ENCODE results near the gene SLC44A1.
"Not testable (repeated sequence)": the region's sequence is repeated elsewhere in the genome, so short reads cannot be mapped to it uniquely, and the experiment has no call there.

Gene SLC44A1

GRCh38 chr9:105251133-105251532, 6.7 kb downstream of the SLC44A1 start:
- no peak overlapping the region for H3K4me3 ChIP-seq (ENCODE audit: low read depth in 1 of 5, low read length in 5 of 5)
- H3K27me3 ChIP-seq (ENCODE audit: control insufficient read depth in 5 of 5, insufficient read depth in 4 of 5, low read length in 5 of 5), result no peaks in the 10 kb centered on the region
- H3K27ac ChIP-seq (ENCODE audit: low read depth, low read length), result no peak overlapping the region
- no peaks in the 10 kb centered on the region for H3K9me3 ChIP-seq (ENCODE audit: control insufficient read depth in 5 of 5, low read length in 5 of 5)
- peaks cover 0 to 9% (median 6%) of the 10 kb centered on the region in 5 donors for H3K4me1 ChIP-seq (ENCODE audit: control insufficient read depth in 5 of 5, insufficient read depth in 5 of 5, low read length in 5 of 5)
- no peak overlapping the region for H3K9ac ChIP-seq (ENCODE audit: low read length in 5 of 5)
- H3K36me3 ChIP-seq (ENCODE audit: control insufficient read depth in 5 of 5, insufficient read depth in 5 of 5, low read length in 5 of 5), result no peaks in the 10 kb centered on the region

GRCh38 chr9:105251733-105252404, 7.4 kb downstream of the SLC44A1 start:
- no peaks in the 10 kb centered on the region for H3K9me3 ChIP-seq (ENCODE audit: control insufficient read depth in 5 of 5, low read length in 5 of 5)
- H3K36me3 ChIP-seq (ENCODE audit: control insufficient read depth in 5 of 5, insufficient read depth in 5 of 5, low read length in 5 of 5), result no peaks in the 10 kb centered on the region
- no peak overlapping the region for H3K4me3 ChIP-seq (ENCODE audit: low read depth in 1 of 5, low read length in 5 of 5)
- H3K27ac ChIP-seq (ENCODE audit: low read depth, low read length), result no peak overlapping the region
- H3K9ac ChIP-seq (ENCODE audit: low read length in 5 of 5), result no peak overlapping the region
- no peaks in the 10 kb centered on the region for H3K27me3 ChIP-seq (ENCODE audit: control insufficient read depth in 5 of 5, insufficient read depth in 4 of 5, low read length in 5 of 5)
- H3K4me1 ChIP-seq (ENCODE audit: control insufficient read depth in 5 of 5, insufficient read depth in 5 of 5, low read length in 5 of 5), result peaks cover 0 to 3% (median 1%) of the 10 kb centered on the region in 5 donors

GRCh38 chr9:105252405-105252756, 7.9 kb downstream of the SLC44A1 start:
- Histone ChIP-seq H3K9ac (ENCODE audit: low read length in 5 of 5) (no peak overlapping the region), H3K4me3 (ENCODE audit: low read depth in 1 of 5, low read length in 5 of 5) (no peak overlapping the region), H3K9me3 (ENCODE audit: control insufficient read depth in 5 of 5, low read length in 5 of 5) (no peaks in the 10 kb centered on the region), H3K27ac (ENCODE audit: low read depth, low read length) (no peak overlapping the region), H3K4me1 (ENCODE audit: control insufficient read depth in 5 of 5, insufficient read depth in 5 of 5, low read length in 5 of 5) (peaks cover 0 to 2% (median 0%) of the 10 kb centered on the region in 5 donors), H3K36me3 (ENCODE audit: control insufficient read depth in 5 of 5, insufficient read depth in 5 of 5, low read length in 5 of 5) (no peaks in the 10 kb centered on the region), H3K27me3 (ENCODE audit: control insufficient read depth in 5 of 5, insufficient read depth in 4 of 5, low read length in 5 of 5) (no peaks in the 10 kb centered on the region)

- Histone ChIP-seq H3K27me3 (ENCODE audit: control insufficient read depth in 5 of 5, insufficient read depth in 4 of 5, low read length in 5 of 5) (no peaks in the 10 kb centered on the region), H3K27ac (ENCODE audit: low read depth, low read length) (no peak overlapping the region), H3K9me3 (ENCODE audit: control insufficient read depth in 5 of 5, low read length in 5 of 5) (no peaks in the 10 kb centered on the region), H3K36me3 (ENCODE audit: control insufficient read depth in 5 of 5, insufficient read depth in 5 of 5, low read length in 5 of 5) (no peaks in the 10 kb centered on the region), H3K4me3 (ENCODE audit: low read depth in 1 of 5, low read length in 5 of 5) (no peak overlapping the region), H3K4me1 (ENCODE audit: control insufficient read depth in 5 of 5, insufficient read depth in 5 of 5, low read length in 5 of 5) (peaks cover 0 to 13% (median 8%) of the 10 kb centered on the region in 5 donors), H3K9ac (ENCODE audit: low read length in 5 of 5) (no peak overlapping the region)
Measured at GRCh38 chr9:105254226-105254625, 9.8 kb downstream of the SLC44A1 start.

- H3K4me1 ChIP-seq (ENCODE audit: control insufficient read depth in 5 of 5, insufficient read depth in 5 of 5, low read length in 5 of 5), result peaks cover 0 to 22% (median 12%) of the 10 kb centered on the region in 5 donors
- no peak overlapping the region for H3K4me3 ChIP-seq (ENCODE audit: low read depth in 1 of 5, low read length in 5 of 5)
- no peak overlapping the region for H3K9ac ChIP-seq (ENCODE audit: low read length in 5 of 5)
- no peak overlapping the region for H3K27ac ChIP-seq (ENCODE audit: low read depth, low read length)
- no peaks in the 10 kb centered on the region for H3K9me3 ChIP-seq (ENCODE audit: control insufficient read depth in 5 of 5, low read length in 5 of 5)
- H3K36me3 ChIP-seq (ENCODE audit: control insufficient read depth in 5 of 5, insufficient read depth in 5 of 5, low read length in 5 of 5), result no peaks in the 10 kb centered on the region
- H3K27me3 ChIP-seq (ENCODE audit: control insufficient read depth in 5 of 5, insufficient read depth in 4 of 5, low read length in 5 of 5), result no peaks in the 10 kb centered on the region
Measured at GRCh38 chr9:105255421-105255820, 11.0 kb downstream of the SLC44A1 start.

GRCh38 chr9:105256569-105256968, 12.1 kb downstream of the SLC44A1 start:
- H3K9me3 ChIP-seq (ENCODE audit: control insufficient read depth in 5 of 5, low read length in 5 of 5); H3K27me3 ChIP-seq (ENCODE audit: control insufficient read depth in 5 of 5, insufficient read depth in 4 of 5, low read length in 5 of 5); H3K4me3 ChIP-seq (ENCODE audit: low read depth in 1 of 5, low read length in 5 of 5); H3K27ac ChIP-seq (ENCODE audit: low read depth, low read length); H3K36me3 ChIP-seq (ENCODE audit: control insufficient read depth in 5 of 5, insufficient read depth in 5 of 5, low read length in 5 of 5); H3K9ac ChIP-seq (ENCODE audit: low read length in 5 of 5): not testable (repeated sequence)
- H3K4me1 ChIP-seq (ENCODE audit: control insufficient read depth in 5 of 5, insufficient read depth in 5 of 5, low read length in 5 of 5), result peaks cover 0 to 22% (median 12%) of the 10 kb centered on the region in 5 donors

GRCh38 chr9:105257809-105258208, 13.4 kb downstream of the SLC44A1 start:
- Histone ChIP-seq H3K27ac (ENCODE audit: low read depth, low read length) (no peak overlapping the region), H3K4me1 (ENCODE audit: control insufficient read depth in 5 of 5, insufficient read depth in 5 of 5, low read length in 5 of 5) (peaks cover 0 to 22% (median 12%) of the 10 kb centered on the region in 5 donors)

GRCh38 chr9:105258225-105258737, 13.8 kb downstream of the SLC44A1 start:
- H3K4me3 ChIP-seq (ENCODE audit: low read depth in 1 of 5, low read length in 5 of 5), result no peak overlapping the region
- no peaks in the 10 kb centered on the region for H3K9me3 ChIP-seq (ENCODE audit: control insufficient read depth in 5 of 5, low read length in 5 of 5)
- no peaks in the 10 kb centered on the region for H3K36me3 ChIP-seq (ENCODE audit: control insufficient read depth in 5 of 5, insufficient read depth in 5 of 5, low read length in 5 of 5)
- H3K4me1 ChIP-seq (ENCODE audit: control insufficient read depth in 5 of 5, insufficient read depth in 5 of 5, low read length in 5 of 5), result peaks cover 0 to 22% (median 12%) of the 10 kb centered on the region in 5 donors
- no peak overlapping the region for H3K9ac ChIP-seq (ENCODE audit: low read length in 5 of 5)
- H3K27me3 ChIP-seq (ENCODE audit: control insufficient read depth in 5 of 5, insufficient read depth in 4 of 5, low read length in 5 of 5), result no peaks in the 10 kb centered on the region
- H3K27ac ChIP-seq (ENCODE audit: low read depth, low read length), result no peak overlapping the region

More at GRCh38 chr9:105257809-105258208, 13.4 kb downstream of the SLC44A1 start:
- Histone ChIP-seq H3K27me3 (ENCODE audit: control insufficient read depth in 5 of 5, insufficient read depth in 4 of 5, low read length in 5 of 5) (no peaks in the 10 kb centered on the region), H3K9me3 (ENCODE audit: control insufficient read depth in 5 of 5, low read length in 5 of 5) (no peaks in the 10 kb centered on the region), H3K9ac (ENCODE audit: low read length in 5 of 5) (no peak overlapping the region), H3K36me3 (ENCODE audit: control insufficient read depth in 5 of 5, insufficient read depth in 5 of 5, low read length in 5 of 5) (no peaks in the 10 kb centered on the region), H3K4me3 (ENCODE audit: low read depth in 1 of 5, low read length in 5 of 5) (no peak overlapping the region)

- no peak overlapping the region for H3K9ac ChIP-seq (ENCODE audit: low read length in 5 of 5)
- no peaks in the 10 kb centered on the region for H3K9me3 ChIP-seq (ENCODE audit: control insufficient read depth in 5 of 5, low read length in 5 of 5)
- H3K4me3 ChIP-seq (ENCODE audit: low read depth in 1 of 5, low read length in 5 of 5), result no peak overlapping the region
- no peak overlapping the region for H3K27ac ChIP-seq (ENCODE audit: low read depth, low read length)
- peaks cover 0 to 22% (median 12%) of the 10 kb centered on the region in 5 donors for H3K4me1 ChIP-seq (ENCODE audit: control insufficient read depth in 5 of 5, insufficient read depth in 5 of 5, low read length in 5 of 5)
- no peaks in the 10 kb centered on the region for H3K36me3 ChIP-seq (ENCODE audit: control insufficient read depth in 5 of 5, insufficient read depth in 5 of 5, low read length in 5 of 5)
- no peaks in the 10 kb centered on the region for H3K27me3 ChIP-seq (ENCODE audit: control insufficient read depth in 5 of 5, insufficient read depth in 4 of 5, low read length in 5 of 5)
Measured at GRCh38 chr9:105259274-105259673, 14.8 kb downstream of the SLC44A1 start.

GRCh38 chr9:105259731-105260612, 15.5 kb downstream of the SLC44A1 start:
- H3K27me3 ChIP-seq (ENCODE audit: control insufficient read depth in 5 of 5, insufficient read depth in 4 of 5, low read length in 5 of 5), result no peaks in the 10 kb centered on the region
- peaks cover 0 to 22% (median 13%) of the 10 kb centered on the region in 5 donors for H3K4me1 ChIP-seq (ENCODE audit: control insufficient read depth in 5 of 5, insufficient read depth in 5 of 5, low read length in 5 of 5)
- H3K27ac ChIP-seq (ENCODE audit: low read depth, low read length), result no peak overlapping the region
- no peaks in the 10 kb centered on the region for H3K36me3 ChIP-seq (ENCODE audit: control insufficient read depth in 5 of 5, insufficient read depth in 5 of 5, low read length in 5 of 5)
- no peak overlapping the region for H3K4me3 ChIP-seq (ENCODE audit: low read depth in 1 of 5, low read length in 5 of 5)
- H3K9ac ChIP-seq (ENCODE audit: low read length in 5 of 5), result no peak overlapping the region
- H3K9me3 ChIP-seq (ENCODE audit: control insufficient read depth in 5 of 5, low read length in 5 of 5), result no peaks in the 10 kb centered on the region

Measured in subcutaneous abdominal adipose tissue (tissue), 5 donors.